ENCODE data around the gene CREBL2.
"Not testable (repeated sequence)": the region's sequence is repeated elsewhere in the genome, so short reads cannot be mapped to it uniquely, and the experiment has no call there.

The CREBL2 gene

DNA sequence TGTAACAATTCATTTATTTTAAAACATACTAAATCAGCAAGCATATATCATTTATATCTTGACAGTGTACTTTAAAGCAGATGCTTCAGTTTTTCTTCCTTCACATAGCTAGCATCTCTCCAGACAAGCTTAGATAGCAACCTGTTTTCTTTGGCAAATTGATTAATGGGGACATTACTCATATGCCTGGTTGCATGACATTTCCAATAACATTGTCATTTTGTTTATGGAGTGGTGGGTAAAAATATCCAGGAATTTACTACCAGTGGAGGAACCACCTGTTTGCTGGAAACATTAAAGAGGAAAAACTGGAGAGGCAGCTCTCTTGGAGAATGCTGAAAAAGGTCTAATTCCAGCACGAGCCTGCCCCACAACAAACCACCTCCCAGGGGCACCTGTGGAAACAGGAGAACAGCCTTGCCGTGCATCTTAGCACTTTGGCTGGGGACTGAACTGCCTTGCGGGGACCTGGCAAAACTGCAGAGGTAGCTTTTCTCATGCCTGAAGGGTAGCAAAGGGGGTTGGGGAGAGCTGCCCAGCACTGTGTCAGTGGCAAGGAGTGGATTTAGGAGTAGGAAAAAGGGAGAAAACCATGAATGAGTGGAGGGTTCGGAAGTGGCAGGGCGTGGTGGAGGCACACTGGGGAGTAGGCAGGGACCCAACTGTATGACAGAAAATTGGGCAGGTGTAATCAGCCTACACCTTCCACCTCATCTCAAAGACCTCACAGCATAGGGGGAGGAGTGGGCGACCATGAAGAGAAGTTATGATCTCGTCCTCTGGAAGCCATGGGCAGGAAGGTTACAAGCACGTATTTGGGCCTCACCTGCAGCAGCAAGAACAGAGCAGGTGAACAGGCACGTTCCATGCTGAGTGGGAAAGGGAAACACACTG lies 11.7 kb upstream of the CREBL2 start:
- no peak for DNase-seq

DNA sequence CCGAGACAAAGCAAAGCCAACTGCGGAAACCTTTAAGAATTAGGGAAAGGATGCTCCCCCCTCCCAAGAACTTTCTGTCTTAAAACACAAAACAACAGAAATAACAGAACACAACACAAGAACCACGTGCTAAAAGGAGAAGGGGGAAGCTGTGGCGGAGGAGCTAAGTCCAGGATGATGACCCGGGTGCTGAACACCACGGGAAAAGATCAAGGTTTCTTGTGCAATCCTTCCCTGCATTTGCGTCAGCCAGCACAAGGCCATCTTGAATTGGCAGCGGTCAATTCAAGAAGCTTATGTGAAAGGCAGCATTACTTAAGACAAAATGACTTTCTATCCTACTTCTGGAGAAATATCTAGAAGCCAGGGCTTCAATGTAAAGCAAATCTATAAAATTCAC lies 11.0 kb upstream of the CREBL2 start:
- no peak for DNase-seq

DNA sequence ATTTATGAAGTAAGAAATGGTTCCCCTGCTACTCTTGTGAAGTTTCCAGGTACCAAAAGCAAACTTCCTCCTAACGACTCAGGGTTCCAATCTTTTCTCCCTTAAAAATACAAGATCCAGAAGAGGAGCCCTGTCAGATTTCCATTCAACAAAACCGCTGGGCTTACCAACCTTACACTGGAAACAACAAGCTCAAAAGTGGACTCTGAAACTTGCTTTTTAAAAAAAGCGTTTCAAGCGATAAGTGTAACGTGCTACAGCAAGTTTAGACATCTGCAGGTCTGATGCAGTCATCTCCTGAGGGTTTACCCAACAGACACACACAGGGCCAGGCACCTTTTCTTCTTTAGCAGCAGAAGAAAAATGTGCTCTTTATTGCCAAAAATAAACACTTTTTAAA lies 6.9 kb upstream of the CREBL2 start:
- DNase-seq: no peak

DNA sequence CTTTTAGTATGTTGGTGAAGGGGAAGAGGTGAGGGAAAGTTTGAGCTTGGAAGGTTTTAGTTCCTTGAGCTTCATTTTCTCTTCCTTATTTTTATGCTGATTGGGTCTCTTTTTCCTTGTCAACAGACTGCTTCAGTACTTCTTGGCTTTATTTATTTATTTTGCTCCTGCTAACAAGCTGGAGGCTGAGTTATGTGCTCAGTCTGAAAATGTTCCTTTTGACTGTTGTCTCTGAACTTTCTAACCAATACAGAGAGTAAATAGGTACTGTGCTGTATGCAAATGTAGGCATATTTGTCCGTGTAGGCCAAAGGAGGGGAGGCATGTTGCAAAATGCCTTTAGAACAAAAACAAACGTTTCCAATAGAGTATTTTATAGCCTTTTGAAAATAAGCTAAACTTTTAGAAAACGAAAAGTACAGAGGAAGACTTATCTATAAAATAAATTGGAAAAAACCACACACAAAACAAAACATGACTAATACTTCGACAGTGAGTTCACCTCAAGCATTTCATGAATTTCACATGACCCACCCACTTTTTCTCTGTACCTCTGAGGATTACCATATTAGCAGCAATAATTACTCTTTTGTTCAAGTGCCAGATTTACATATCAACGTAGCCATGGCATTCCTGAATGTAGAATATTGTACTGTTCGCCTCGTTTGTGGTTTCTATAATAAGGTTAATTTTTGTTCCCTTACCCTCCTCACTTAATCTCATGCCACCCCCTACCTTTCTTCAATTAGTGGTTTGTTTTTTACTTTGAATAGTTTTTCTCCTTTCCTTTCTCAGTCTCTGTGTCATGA lies 4.7 kb upstream of the CREBL2 start:
- no peak for DNase-seq

DNA sequence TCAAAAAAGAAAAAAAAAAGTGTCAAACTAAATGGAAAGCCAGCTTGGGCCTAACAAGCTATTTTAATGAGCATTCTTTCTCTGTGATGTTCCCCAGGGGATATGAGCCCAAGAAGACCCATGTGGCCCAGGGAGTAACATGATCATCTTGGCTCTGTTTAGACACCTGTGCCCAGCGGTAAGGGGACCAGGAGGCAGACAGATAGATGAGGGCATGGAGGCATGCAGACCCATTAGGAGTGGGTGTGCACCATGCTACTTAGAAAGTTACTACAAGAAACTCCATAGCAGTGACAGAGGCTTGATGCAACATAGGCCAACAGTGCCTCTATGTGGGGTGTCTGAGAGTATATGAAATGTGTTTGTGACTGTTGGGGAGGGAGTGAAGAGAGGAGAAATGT lies 3.1 kb upstream of the CREBL2 start:
- DNase-seq: no peak

DNA sequence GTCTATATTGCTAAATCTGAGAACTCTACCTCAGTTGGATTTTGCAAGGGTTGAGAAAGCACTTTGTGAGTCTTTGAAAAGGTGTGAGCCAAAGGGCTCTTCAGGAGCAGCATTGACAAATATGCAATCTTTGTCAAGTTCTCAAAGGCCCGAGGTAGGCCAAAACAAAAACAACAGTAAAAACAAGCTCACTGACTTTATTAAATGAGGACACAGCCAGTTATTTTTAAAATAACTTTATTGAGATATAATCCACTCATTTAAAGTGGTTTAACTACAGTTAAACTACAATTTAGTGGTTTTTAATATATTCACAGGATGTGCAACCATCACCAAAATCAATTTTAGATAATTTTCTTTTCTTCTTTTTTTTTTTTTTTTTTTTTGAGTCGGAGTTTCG lies 2.0 kb upstream of the CREBL2 start:
- DNase-seq: no peak

DNA sequence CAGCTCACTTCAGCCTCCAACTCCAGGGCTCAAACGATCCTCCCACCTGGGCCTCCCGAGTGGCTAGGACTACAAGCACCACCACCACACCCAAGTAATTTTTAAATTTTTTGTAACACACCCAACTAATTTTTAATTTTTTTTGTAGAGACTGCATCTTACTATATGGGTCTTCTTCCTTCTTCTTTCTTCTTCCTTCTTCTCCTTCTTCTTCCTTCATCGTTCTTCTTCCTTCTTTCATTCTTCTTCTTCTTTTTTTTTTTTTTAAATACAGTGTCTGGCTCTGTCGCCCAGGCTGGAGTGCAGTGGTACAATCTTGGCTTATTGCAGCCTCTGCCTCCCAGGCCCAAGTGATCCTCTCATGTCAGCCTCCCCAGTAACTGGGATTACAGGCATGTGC lies 965 bp upstream of the CREBL2 start:
- DNase-seq: no peak

DNA sequence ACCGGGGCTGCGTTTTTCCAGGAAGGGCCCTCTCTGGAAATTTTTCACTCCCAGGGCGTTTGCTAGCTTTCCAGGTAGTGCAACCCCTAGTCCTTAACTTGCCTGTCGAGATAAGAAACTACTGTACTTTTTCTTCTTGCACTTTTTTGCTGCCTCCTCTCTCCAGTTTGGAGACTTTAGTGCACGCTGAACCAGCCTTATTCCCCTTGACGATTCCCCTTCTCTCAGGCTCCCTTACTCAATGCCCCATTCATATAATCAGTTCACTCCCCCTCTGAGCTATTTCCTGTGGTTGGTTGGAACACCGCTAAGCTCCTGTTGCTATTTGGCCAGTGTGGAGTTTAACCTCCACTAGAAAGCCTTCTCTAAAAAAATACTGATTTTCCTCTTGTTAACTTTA lies 682 bp downstream of the CREBL2 start:
- DNase-seq: peak; percentile 20

DNA sequence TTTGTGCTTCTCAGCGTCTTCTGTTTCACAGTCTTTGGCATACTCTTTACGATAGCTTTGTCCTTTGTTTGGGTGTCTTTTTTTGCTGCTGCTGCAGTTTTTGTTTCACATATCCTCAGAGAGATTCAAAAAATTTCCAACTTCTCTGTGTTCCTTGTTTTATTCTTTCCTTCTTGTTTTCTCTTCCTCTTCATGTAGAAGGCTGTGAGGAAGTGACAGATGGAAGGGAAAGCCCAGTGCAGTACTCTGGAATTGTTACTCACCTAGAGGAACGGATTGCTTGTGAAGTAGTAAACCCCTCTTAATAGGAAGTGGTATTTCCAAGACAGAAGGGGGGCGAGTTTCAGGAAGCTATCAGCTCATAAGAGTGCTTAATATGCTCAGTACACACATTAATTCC lies 1.7 kb downstream of the CREBL2 start:
- DNase-seq: no peak

DNA sequence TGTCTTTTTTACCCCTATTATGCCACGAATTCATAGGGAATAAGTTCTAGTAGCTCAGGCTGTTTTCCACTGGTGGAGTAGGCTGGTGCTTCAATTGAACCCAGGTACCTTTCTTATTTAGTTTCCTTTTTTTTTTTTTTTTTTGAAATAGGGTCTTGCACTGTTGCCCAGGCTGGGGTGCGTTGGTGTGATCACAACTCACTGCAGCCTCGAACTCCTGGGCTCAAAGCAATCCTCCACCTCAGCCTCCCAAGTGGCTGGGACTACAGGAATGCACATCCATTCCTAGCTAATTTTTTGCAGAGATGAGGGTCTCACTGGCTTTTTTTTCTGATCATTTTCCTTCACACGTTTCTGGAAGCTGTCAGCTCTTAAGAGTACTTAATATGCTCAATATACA lies 2.7 kb downstream of the CREBL2 start:
- DNase-seq: no peak

DNA sequence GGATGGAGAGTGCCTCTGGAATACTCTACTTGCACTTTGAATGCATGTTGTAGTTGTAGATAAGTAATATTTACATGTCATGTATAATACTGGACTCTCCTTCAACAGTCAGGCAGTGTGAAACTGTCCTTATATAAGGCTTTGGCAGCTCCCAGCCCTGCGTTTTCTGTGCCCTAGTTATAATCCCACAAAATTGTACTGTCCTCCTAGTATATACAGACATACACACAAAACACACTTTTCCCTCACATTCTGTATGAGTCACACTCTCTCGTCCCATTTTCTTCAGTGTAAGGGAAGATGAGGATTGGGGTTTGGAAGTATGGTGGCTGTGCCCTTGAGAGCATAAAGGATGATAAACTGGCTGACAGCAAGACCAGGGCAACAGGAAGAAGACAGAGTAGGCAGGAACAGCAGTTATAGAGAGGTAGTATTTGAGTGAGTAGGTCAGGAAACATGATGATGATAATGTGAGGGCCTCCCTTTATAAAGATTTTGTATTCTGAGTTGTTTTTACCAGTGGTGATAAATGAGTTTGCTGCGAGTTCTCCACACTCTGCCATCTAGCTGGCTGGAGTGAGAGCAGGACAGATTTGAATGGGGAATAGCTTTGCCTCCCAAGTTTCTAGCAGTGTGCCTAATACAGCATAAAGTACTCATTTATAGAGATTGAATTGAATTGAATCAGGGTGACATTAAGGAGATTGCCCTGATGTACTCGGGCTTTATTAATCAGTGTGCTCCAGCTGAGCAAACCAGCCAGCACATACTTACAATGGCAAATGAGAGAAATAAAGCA lies 5.0 kb downstream of the CREBL2 start:
- DNase-seq: no peak

DNA sequence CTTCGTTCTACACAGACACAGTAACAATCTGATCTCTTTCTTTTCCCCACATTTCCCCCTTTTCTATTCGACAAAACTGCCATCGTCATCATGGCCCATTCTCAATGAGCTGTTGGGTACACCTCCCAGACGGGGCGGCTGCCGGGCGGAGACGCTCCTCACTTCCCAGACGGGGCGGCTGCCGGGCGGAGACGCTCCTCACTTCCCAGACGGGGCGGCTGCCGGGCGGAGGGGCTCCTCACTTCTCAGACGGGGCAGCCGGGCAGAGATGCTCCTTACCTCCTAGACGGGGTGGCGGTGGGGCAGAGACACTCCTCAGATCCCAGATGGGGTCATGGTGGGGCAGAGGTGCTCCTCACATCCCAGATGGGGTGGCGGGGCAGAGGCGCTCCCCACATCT lies 6.4 kb downstream of the CREBL2 start:
- not testable (repeated sequence) for DNase-seq

DNA sequence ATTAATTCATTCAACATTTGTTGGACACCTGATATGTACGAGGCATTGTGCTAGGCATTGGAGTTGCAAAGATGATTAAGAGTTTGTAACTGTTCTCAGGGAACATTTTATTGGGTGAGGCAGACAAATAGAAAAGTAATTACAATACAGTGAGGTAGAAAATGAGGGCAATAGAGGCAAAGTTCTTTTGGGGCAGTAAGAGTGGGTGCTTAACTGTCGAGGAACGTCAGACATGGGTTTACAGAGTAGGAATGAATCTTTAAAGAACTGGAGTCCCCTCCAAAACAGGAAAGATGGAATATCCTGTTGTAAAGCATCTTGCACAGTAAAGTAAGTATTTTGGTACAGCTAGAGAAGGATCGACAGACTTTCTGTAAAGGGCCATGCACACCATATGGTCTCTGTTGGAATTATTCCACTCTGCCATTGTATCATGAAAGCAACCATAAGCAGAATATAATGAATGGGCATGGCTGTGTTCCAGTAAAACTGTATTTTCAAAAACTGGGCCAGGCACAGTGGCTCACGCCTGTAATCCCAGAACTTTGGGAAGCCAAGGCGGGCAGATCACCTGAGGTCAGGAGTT lies 9.1 kb downstream of the CREBL2 start:
- DNase-seq: no peak

DNA sequence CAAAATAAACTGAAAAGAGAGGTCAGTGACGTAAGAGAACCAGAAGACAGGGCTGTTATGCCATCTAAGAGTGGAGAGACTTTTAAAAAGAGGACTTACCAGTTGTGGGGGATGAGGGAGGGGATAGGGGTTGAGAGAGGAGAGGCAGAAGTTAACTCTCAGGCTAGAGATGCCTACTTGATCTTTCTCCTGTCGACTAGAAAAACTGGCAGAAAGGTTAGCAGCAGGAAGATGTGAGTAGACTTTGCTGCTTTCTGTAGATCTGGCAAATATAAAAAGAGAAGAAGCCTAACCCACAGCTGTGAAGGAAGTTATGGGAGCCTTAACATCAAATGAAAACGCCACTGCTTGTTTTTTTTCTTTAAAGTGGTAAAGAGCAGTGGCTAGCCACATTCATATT lies 10.7 kb downstream of the CREBL2 start:
- no peak for DNase-seq

DNA sequence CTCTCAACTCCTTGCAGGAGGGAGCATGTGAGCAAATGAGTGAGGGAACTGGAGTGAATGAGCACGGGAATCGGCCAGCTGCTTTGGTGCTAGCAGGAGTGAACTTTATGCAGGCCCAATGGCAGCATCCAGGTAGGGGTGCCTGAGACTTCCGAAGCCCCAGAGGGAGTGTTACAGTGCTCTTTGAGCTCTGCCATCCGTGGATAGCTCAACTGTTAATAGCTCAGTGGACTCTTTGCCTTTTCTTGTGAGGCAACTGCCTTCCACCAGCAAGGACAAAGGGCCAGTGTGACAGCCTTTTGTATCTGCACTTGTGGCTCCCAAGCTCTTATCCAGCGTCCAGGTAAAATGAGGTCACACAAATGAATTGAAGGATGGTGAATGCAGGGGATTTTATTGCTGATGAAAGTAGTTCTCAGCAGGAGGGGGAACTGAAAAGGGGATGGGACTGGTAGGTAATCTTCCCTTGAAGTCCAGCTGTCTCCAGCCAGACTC lies 12.9 kb downstream of the CREBL2 start:
- no peak for DNase-seq

DNA sequence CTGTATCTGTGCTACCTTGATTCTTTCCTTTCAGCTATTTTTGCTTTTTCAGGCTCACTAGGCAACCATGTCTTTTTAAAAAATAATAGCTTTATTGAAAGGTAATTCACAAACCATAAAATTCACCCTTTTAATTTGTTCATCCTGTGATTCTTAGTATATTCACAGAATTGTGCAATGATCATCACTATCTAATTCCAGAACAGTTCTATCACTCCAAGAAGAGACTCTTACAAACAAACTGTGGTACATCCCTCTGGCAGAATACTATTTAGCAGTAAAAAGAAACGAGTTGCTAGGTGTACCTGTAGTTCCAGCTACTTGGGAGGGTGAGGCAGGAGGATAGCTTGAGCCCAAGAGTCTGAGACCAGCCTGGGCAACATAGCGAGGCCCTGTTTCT lies 14.8 kb downstream of the CREBL2 start:
- no peak for DNase-seq

DNA sequence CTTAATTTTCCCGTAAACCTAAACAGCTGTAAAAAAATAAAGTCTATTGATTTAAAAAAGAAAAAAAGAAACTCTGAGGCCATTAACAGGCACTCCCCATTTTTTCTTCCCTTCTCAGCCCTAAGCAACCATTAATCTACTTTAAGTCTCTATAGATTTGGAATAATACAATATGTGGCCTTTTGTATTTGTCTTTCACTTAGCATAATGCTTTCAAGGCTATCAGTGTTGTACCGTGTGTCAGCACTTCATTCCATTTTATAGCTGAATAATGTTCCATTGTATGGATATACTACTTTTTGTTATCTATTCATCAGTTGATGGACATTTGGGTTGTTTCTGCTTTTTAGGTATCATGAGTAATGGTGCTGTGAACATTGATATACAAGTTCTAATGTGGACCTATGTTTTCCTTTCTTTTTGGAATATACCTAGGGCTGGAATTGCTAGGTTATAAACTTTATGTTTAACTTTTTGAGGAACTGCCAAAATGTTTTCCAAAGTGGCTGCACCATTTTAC lies 15.7 kb downstream of the CREBL2 start:
- DNase-seq: no peak

DNA sequence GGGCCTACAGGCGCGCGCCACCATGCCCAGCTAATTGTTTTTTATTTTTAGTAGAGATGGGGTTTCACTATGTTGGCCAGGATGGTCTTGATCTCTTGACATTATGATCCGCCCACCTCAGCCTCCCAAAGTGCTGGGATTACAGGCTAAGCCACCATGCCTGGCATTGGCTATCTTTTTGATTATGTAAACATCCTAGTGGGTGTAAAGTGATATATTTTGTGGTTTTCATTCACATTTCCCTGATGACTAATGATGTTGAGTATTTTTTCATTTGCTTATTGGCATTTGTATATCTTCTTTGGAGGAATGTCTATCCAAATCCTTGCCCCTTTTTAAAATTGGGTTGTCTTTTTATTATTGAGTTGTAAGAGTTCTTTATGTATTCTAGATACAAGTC lies 16.3 kb downstream of the CREBL2 start:
- DNase-seq: no peak

DNA sequence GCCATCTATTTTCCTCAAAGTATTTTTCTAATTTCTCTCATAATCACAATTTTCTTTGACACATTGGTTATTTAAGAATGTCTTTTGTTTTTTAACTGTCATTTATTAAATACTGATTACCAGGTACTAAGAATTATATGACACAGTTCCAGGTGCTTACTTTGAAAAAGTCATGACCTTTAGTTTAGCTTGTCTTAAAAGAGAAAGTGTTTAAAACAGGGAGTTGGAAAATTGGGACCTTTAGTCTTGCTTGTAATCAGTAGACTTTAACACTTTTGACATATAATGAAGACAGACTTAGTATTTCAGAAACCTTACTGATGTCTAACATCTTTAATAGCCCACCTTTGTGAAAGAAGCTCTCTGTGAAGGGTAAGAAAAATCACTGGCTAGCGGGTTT lies 19.2 kb downstream of the CREBL2 start:
- no peak for DNase-seq

DNA sequence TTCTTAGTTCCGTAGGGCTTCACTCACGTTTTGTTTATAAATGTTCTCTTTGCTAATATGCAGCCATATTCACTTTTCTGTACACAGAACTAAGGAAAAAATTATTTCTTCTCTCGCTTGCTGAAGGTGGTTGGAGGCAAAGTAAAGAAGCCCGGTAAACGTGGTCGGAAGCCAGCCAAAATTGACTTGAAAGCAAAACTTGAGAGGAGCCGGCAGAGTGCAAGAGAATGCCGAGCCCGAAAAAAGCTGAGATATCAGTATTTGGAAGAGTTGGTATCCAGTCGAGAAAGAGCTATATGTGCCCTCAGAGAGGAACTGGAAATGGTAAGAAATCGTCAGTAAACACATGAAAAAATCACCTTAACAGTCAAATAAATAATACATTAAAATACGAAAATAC lies 24.0 kb downstream of the CREBL2 start:
- no peak for DNase-seq

DNA sequence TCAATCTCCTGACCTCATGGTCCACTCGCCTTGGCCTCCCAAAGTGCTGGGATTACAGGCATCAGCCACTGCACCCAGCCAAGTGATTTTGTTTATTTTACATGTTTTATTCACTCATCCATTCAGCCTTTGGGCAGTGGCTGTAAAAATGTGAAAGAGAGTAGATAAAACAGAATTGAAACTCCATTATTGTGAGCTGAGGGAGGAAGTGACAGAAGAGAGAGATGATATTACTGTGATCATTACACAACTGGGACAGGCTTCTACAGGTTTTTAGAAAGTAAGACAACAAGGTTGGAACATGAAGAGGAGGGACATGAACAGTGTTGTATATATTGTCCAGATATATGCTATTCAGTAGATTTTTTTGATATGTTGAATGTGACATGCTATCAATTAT lies 25.0 kb downstream of the CREBL2 start:
- no peak for DNase-seq

DNA sequence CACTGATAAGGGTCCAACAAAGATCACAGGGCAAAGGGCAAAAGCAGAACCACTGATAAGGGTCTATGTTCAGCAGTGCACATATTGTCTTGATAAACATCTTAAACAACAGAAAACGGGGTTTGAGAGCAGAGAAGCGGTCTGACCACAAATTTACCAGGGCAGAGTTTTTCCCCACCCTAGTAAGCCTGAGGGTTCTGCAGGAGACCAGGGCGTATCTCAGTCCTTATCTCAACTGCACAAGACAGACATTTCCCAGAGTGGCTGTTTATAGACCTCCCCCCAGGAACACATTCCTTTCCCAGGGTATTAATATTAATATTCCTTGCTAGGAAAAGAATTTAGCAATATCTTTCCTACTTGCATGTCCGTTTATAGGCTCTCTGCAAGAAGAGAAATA lies 28.3 kb downstream of the CREBL2 start:
- DNase-seq: not testable (repeated sequence)

DNA sequence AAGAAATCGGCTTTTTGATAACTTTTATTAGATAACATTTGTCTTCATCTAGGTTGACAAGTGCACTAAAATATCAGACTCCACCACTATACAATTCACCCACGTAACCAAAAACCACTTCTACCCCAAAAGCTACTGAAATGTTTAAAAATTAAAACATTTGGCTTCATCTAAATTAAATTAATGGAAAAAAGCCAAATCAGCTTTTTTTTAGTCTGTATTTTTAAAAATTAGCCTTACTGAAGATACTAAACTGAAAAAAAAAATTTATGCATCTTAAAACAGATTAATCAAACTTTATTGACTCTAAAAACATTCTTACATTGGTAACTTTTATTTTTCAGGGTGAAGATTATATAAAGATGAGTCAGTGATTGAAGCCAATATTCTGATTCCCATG lies 30.0 kb downstream of the CREBL2 start:
- no peak for DNase-seq
